K562 (cell line): ENCODE measurements around the gene DSC2. TPM values are rescaled to one million over a fixed set of nuclear protein-coding genes. Genes with fewer than 3 reads are reported as not detected.

Experiments
- ATAC-seq: fragments of 200-7000 bp; cut with Tn5 transposase; 3 replicates; pipeline ENCODE4 v1.9.1; 2020; ENCODE audit warnings: moderate library complexity
- BruUV-seq: library from RNA; stranded (reverse); fragments of 400-500 nt; replicated peaks from 2 replicates; lab custom pipeline; 2021; lab: Mats Ljungman, UMichigan
- CTCF ChIA-PET: fragments of 300-600 bp; formaldehyde crosslinking; extraction: SDS; loops from one replicate; lab custom pipeline; 2021; ENCODE audit warnings: low intra/inter-chr PET ratio; lab: Yijun Ruan, JAX
- POLR2A ChIA-PET: fragments of 300-600, 350-650 bp; sonication (Branson Sonifier 250); formaldehyde crosslinking; extraction: SDS; loops from one replicate; lab custom pipeline; 2021; ENCODE audit warnings: antibody characterized with exemption, inconsistent platforms; lab: Yijun Ruan, JAX
- DNase-seq, 4 experiments: peaks; one replicate each; pipeline versions ENCODE4 v3.0.0 to v3.0.0-alpha.2; 2011 to 2018; ENCODE audit warnings: low spot score in 3 of 4, mixed read lengths in 3 of 4; ENCODE audit errors: extremely low read depth in 1 of 4
- FAIRE-seq: peaks from 2 replicates; lab custom pipeline; 2011; peaks lifted over from hg19 to GRCh38; lab: Jason Lieb, UNC
- H2AFZ ChIP-seq: 2 replicates; pipeline ENCODE4 v1.6.0; 2011; ENCODE audit warnings: low read depth, low read length, control low read depth, inconsistent platforms
- H3K27ac ChIP-seq: fragments of 200-600 bp; 3 replicates; pipeline ENCODE4 v1.8.0; 2011; ENCODE audit warnings: low read depth, mild to moderate bottlenecking, control low read depth, inconsistent platforms, low read length, moderate library complexity, mixed read lengths; ENCODE audit errors: extremely low read depth
- H3K27me3 ChIP-seq, 2 experiments: fragments of 300-600 bp in 1 of 2; 2 replicates in 1 of 2; 3 replicates in 1 of 2; pipeline versions ENCODE4 v1.6.0 to v1.8.0; 2011; ENCODE audit warnings: inconsistent platforms in 2 of 2, low read length in 2 of 2, mild to moderate bottlenecking in 1 of 2, mixed read lengths in 1 of 2, moderate library complexity in 1 of 2; ENCODE audit not compliant: control insufficient read depth in 2 of 2, insufficient read depth in 2 of 2
- H3K36me3 ChIP-seq: fragments of 300-600 bp; 3 replicates; pipeline ENCODE4 v1.8.0; 2011; ENCODE audit warnings: mild to moderate bottlenecking, low read length, inconsistent platforms; ENCODE audit not compliant: control insufficient read depth, insufficient read depth
- H3K4me1 ChIP-seq, 2 experiments: fragments of 200-600 bp in 1 of 2; replicated peaks in 1 of 2; 2 replicates in 1 of 2; 3 replicates in 1 of 2; pipeline versions ENCODE4 v1.5.1 to v1.8.0; 2011; ENCODE audit warnings: inconsistent platforms in 2 of 2, low read length in 2 of 2, mild to moderate bottlenecking in 1 of 2, mixed read lengths in 1 of 2, moderate library complexity in 1 of 2; ENCODE audit not compliant: control insufficient read depth in 2 of 2, insufficient read depth in 2 of 2
- H3K4me2 ChIP-seq: 2 replicates; pipeline ENCODE4 v1.6.1; 2011; ENCODE audit warnings: low read length, control low read depth, inconsistent platforms, mixed read lengths; ENCODE audit not compliant: insufficient read depth
- H3K4me3 ChIP-seq: fragments of 200-600 bp; sonication (generic), shearing (Covaris generic); 2 replicates; pipeline ENCODE4 v1.5.1; 2016; ENCODE audit warnings: control low read depth, inconsistent platforms
- H3K79me2 ChIP-seq: fragments of 200-600 bp; 3 replicates; pipeline ENCODE4 v1.8.0; 2011; ENCODE audit warnings: low read length, inconsistent platforms; ENCODE audit not compliant: control insufficient read depth, insufficient read depth
- H3K9ac ChIP-seq, 2 experiments: 2 replicates each; pipeline versions ENCODE4 v1.6.0 to v1.6.1; 2011; ENCODE audit warnings: low read depth in 2 of 2, low read length in 2 of 2, control low read depth in 1 of 2, inconsistent platforms in 1 of 2, mild to moderate bottlenecking in 1 of 2, mixed read lengths in 1 of 2; ENCODE audit not compliant: insufficient read depth in 1 of 2
- H3K9me1 ChIP-seq: one replicate; pipeline ENCODE4 v1.6.0; 2011; ENCODE audit warnings: inconsistent platforms, mild to moderate bottlenecking, low read length, moderate library complexity; ENCODE audit not compliant: control insufficient read depth, insufficient read depth
- H3K9me3 ChIP-seq: replicated peaks from 2 replicates; pipeline ENCODE4 v1.5.1; 2011; ENCODE audit warnings: low read depth, low read length, inconsistent platforms; ENCODE audit not compliant: control insufficient read depth, insufficient read depth
- H4K20me1 ChIP-seq: replicated peaks from 2 replicates; pipeline ENCODE4 v1.6.1; 2011; ENCODE audit warnings: low read length, inconsistent platforms, mixed read lengths; ENCODE audit not compliant: control insufficient read depth, insufficient read depth
- FOSL1 ChIP-seq: fragments of 200-800 bp; sonication (Bioruptor generic); conservative IDR thresholded peaks from 2 replicates; pipeline ENCODE4 v1.6.1; 2016; ENCODE audit warnings: missing genetic modification characterization, missing compliant biosample characterization
- HNRNPH1 ChIP-seq: fragments of 200-400 bp; formaldehyde crosslinking; optimal IDR thresholded peaks from 2 replicates; pipeline ENCODE3; 2017; ENCODE audit warnings: low read depth, mild to moderate bottlenecking, low read length, moderate library complexity
- NCOA1 ChIP-seq: fragments of 450-650 bp; IDR thresholded peaks from 2 replicates; pipeline ENCODE4 v1.6.1; 2016; ENCODE audit warnings: low read depth
- RBM14 ChIP-seq: fragments of 200-400 bp; formaldehyde crosslinking; IDR thresholded peaks from 2 replicates; pipeline ENCODE4 v1.6.1; 2018; ENCODE audit warnings: low read depth, mild to moderate bottlenecking, low read length, moderate library complexity, borderline replicate concordance; ENCODE audit not compliant: insufficient read depth
- RBM15 ChIP-seq: fragments of 200-400 bp; formaldehyde crosslinking; IDR thresholded peaks from 2 replicates; pipeline ENCODE4 v1.6.1; 2018; ENCODE audit warnings: mild to moderate bottlenecking, low read length, moderate library complexity; ENCODE audit not compliant: insufficient read depth
- SAP30 ChIP-seq: fragments of 200-600 bp; sonication (generic); IDR thresholded peaks from 2 replicates; pipeline ENCODE4 v1.6.1; 2012; ENCODE audit warnings: borderline replicate concordance, low read depth, mild to moderate bottlenecking, moderate library complexity, low read length, control low read depth, inconsistent platforms; ENCODE audit not compliant: insufficient read depth, poor library complexity, severe bottlenecking
- SP1 ChIP-seq: sonication (generic); formaldehyde crosslinking; IDR thresholded peaks from 2 replicates; pipeline ENCODE4 v1.8.1; 2022; ENCODE audit warnings: mild to moderate bottlenecking, missing genetic modification reagents
- ZBTB17 ChIP-seq: fragments of 450-650 bp; formaldehyde crosslinking; IDR thresholded peaks from 2 replicates; pipeline ENCODE4 v1.4.0; 2020; ENCODE audit warnings: mild to moderate bottlenecking
- ZNF263 ChIP-seq: sonication (generic); formaldehyde crosslinking; IDR thresholded peaks from 2 replicates; pipeline ENCODE4 v1.8.0; 2022; ENCODE audit warnings: mild to moderate bottlenecking, missing genetic modification reagents, borderline replicate concordance
- WGBS: fragments of 100-300 bp; shearing (Covaris generic); methylation state at CpG from one replicate; pipeline ENCODE4 v1.1.6; 2016; ENCODE audit warnings: low coverage, mixed read lengths; ENCODE audit not compliant: insufficient coverage; ENCODE audit errors: missing lambda C conversion rate; 5-methylcytosine and 5-hydroxymethylcytosine counted together
- in situ Hi-C: fragments of 300-500 bp; cut with MboI; formaldehyde crosslinking; loops from 4 replicates; pipeline ENCODE4 v1.15.0; 2018; ENCODE audit warnings: inconsistent platforms, mixed read lengths
- intact Hi-C: fragments of 100-400 bp; cut with micrococcal nuclease; formaldehyde crosslinking; loops from 2 replicates; pipeline ENCODE4 v1.14.2; 2022
- polyA plus RNA-seq, 8 experiments: library from polyadenylated mRNA; depleted of rRNA in 4 of 8; stranded (reverse) in 5 of 8; unstranded in 3 of 8; fragments of >200 nt; fragmentation: Nextera tagmentation in 2 of 8; fragmentation: Illumina TruSeq in 1 of 8; extraction: Ambion mirVana in 2 of 8; extraction: Trizol in 1 of 8; gene quantifications; 2 replicates each; pipeline versions ENCODE4 v1.2.1 to v1.2.3, GENCODE V29; 2011 to 2014; ENCODE audit warnings: inconsistent platforms in 1 of 8, missing spikeins in 1 of 8
- total RNA-seq, 7 experiments: library from RNA; depleted of rRNA in 6 of 7; stranded (reverse); fragments of >200 nt in 6 of 7; fragmentation: Illumina TruSeq in 2 of 7; extraction: Trizol in 2 of 7; gene quantifications; 2 replicates each; pipeline versions ENCODE4 v1.2.1 to v1.2.3, GENCODE V29; 2011 to 2021; ENCODE audit warnings: low replicate concordance in 1 of 7
- TF ChIP-seq, protein P1 (sequence below): sonication (generic); formaldehyde crosslinking; IDR thresholded peaks from 2 replicates; pipeline ENCODE4 v1.8.0; 2022; ENCODE audit warnings: mild to moderate bottlenecking, missing genetic modification reagents
- TF ChIP-seq, protein P2 (sequence below): conservative IDR thresholded peaks from 2 replicates; pipeline ENCODE4 v1.6.1; 2011; ENCODE audit warnings: low read depth, mild to moderate bottlenecking, low read length; ENCODE audit not compliant: control insufficient read depth

The DSC2 gene
- total and polyA plus RNA-seq, 9 of the 15 experiments (the other 6 are each of a cell fraction or from before 2014, with no cell fraction given): 3.8 to 15.3 (median 6.4) TPM

DNA sequence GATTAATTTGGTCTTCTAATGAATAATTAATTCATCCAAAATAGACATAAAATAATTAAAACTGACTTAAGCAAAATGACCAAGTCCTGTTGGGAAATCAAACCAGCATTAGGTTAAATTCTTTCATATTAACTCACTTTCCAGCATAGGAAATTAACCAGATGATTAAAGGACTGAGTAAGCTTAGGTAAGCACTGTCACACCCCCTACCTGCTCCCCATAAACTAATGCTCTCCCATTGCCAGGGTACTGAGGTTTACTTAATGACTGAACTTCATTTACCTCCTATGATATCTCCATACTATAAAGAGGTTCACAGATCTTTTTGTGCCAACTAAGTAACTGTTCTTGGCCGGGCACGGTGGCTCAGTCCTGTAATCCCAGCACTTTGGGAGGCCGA, 13.7 kb downstream of the DSC2 start (continued):
- TF ChIP-seq, protein P1, sequence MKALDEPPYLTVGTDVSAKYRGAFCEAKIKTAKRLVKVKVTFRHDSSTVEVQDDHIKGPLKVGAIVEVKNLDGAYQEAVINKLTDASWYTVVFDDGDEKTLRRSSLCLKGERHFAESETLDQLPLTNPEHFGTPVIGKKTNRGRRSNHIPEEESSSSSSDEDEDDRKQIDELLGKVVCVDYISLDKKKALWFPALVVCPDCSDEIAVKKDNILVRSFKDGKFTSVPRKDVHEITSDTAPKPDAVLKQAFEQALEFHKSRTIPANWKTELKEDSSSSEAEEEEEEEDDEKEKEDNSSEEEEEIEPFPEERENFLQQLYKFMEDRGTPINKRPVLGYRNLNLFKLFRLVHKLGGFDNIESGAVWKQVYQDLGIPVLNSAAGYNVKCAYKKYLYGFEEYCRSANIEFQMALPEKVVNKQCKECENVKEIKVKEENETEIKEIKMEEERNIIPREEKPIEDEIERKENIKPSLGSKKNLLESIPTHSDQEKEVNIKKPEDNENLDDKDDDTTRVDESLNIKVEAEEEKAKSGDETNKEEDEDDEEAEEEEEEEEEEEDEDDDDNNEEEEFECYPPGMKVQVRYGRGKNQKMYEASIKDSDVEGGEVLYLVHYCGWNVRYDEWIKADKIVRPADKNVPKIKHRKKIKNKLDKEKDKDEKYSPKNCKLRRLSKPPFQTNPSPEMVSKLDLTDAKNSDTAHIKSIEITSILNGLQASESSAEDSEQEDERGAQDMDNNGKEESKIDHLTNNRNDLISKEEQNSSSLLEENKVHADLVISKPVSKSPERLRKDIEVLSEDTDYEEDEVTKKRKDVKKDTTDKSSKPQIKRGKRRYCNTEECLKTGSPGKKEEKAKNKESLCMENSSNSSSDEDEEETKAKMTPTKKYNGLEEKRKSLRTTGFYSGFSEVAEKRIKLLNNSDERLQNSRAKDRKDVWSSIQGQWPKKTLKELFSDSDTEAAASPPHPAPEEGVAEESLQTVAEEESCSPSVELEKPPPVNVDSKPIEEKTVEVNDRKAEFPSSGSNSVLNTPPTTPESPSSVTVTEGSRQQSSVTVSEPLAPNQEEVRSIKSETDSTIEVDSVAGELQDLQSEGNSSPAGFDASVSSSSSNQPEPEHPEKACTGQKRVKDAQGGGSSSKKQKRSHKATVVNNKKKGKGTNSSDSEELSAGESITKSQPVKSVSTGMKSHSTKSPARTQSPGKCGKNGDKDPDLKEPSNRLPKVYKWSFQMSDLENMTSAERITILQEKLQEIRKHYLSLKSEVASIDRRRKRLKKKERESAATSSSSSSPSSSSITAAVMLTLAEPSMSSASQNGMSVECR (CRISPR knock-in tag): no peak
- TF ChIP-seq RBM14 (no peak), SAP30 (no peak), ZNF263 (no peak), ZBTB17 (CRISPR knock-in tag) (no peak)

DNA sequence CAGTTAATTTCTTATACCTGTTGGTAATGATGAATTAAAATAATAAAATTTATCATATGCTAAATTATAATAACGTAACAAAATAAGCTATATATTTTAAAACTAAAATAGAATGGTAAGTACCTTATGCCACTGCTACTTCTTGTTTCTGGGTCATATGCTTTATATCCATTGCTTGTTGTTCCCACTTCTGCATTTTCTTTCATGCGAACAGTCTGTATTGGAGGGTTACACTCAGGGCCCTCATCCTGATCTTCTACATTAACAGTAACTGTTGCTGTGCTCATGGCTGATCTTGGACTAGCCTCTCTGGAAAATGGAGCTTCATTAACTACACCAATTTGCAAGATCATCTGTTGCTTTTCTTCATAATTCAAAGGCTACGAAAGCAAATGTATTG, 22.2 kb downstream of the DSC2 start:
- FAIRE-seq (no peak), ATAC-seq (no peak), DNase-seq (no peak)
- H3K27ac ChIP-seq: no peak overlapping the region
- no peak overlapping the region for H2AFZ ChIP-seq
- POLR2A ChIA-PET: interaction anchor here (0.6 to 1.3 kb wide), 4 partner anchors 20 to 41 kb away, joined by 3 read pairs; no protein-coding TSS in a partner anchor
- CTCF ChIA-PET: no interaction called here
- no peaks in the 10 kb centered on the region for H3K4me1 ChIP-seq
- no peaks in the 10 kb centered on the region for H3K9me1 ChIP-seq
- H3K36me3 ChIP-seq: peaks cover 14% of the 10 kb centered on the region; the same call in 1 of the 3 replicates
- H3K4me3 ChIP-seq: no peak overlapping the region
- no peaks in the 10 kb centered on the region for H3K79me2 ChIP-seq
- BruUV-seq: no TSS peak
- no peaks in the 10 kb centered on the region for H3K9me3 ChIP-seq
- no peak for TF ChIP-seq FOSL1
- TF ChIP-seq HNRNPH1: no peak
- TF ChIP-seq SP1: no peak
- no peak for TF ChIP-seq RBM15
- TF ChIP-seq, protein P2, sequence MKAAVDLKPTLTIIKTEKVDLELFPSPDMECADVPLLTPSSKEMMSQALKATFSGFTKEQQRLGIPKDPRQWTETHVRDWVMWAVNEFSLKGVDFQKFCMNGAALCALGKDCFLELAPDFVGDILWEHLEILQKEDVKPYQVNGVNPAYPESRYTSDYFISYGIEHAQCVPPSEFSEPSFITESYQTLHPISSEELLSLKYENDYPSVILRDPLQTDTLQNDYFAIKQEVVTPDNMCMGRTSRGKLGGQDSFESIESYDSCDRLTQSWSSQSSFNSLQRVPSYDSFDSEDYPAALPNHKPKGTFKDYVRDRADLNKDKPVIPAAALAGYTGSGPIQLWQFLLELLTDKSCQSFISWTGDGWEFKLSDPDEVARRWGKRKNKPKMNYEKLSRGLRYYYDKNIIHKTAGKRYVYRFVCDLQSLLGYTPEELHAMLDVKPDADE: no peak
- TF ChIP-seq NCOA1: no peak
- no peak overlapping the region for H3K4me2 ChIP-seq
- H3K27me3 ChIP-seq: no peaks in the 10 kb centered on the region
- 84% methylated on average over 3 of the region's 3 CpGs for WGBS
- H3K9ac ChIP-seq: no peak overlapping the region
- intact Hi-C loops (no loop called here), in situ Hi-C loops (no loop called here)
- H4K20me1 ChIP-seq: no peaks in the 10 kb centered on the region
